ENCODE data around the gene TMSB4X.
A peak's percentile ranks its signal among the peaks of the same experiment; 100 is the strongest.
"Not testable (repeated sequence)": the region's sequence is repeated elsewhere in the genome, so short reads cannot be mapped to it uniquely, and the experiment has no call there.

TMSB4X gene

GRCh38 chrX:12976819-12977732 is 2.2 kb downstream of the TMSB4X start:
- not testable (repeated sequence) for H3K9me3 ChIP-seq (ENCODE audit: control insufficient read depth, insufficient read depth, low read length); H3K4me3 ChIP-seq (ENCODE audit: low read length); DNase-seq (ENCODE audit: low read depth, low spot score); H3K4me1 ChIP-seq (ENCODE audit: control insufficient read depth, insufficient read depth, low read length); H3K27me3 ChIP-seq (ENCODE audit: control insufficient read depth, insufficient read depth, low read length); H3K36me3 ChIP-seq (ENCODE audit: control insufficient read depth, insufficient read depth, low read length); H3K27ac ChIP-seq (ENCODE audit: low read length)
- WGBS (ENCODE audit: insufficient coverage, insufficient read length) = no CpG with 5 or more reads among the region's 12 CpGs

- Histone ChIP-seq H3K27me3 (ENCODE audit: control insufficient read depth, insufficient read depth, low read length) (no peaks in the 10 kb centered on the region), H3K9me3 (ENCODE audit: control insufficient read depth, insufficient read depth, low read length) (no peaks in the 10 kb centered on the region), H3K27ac (ENCODE audit: low read length) (no peak overlapping the region), H3K4me1 (ENCODE audit: control insufficient read depth, insufficient read depth, low read length) (no peaks in the 10 kb centered on the region), H3K4me3 (ENCODE audit: low read length) (no peak overlapping the region), H3K36me3 (ENCODE audit: control insufficient read depth, insufficient read depth, low read length) (no peaks in the 10 kb centered on the region)
- DNase-seq (ENCODE audit: low read depth, low spot score) = no peak
- no CpG with 5 or more reads among the region's 9 CpGs for WGBS (ENCODE audit: insufficient coverage, insufficient read length)
Observed at GRCh38 chrX:12977761-12978204, 2.9 kb downstream of the TMSB4X start.

GRCh38 chrX:12978205-12979025 is 3.5 kb downstream of the TMSB4X start:
- Histone ChIP-seq H3K4me1 (ENCODE audit: control insufficient read depth, insufficient read depth, low read length) (no peaks in the 10 kb centered on the region), H3K4me3 (ENCODE audit: low read length) (no peak overlapping the region), H3K27ac (ENCODE audit: low read length) (no peak overlapping the region), H3K27me3 (ENCODE audit: control insufficient read depth, insufficient read depth, low read length) (no peaks in the 10 kb centered on the region), H3K36me3 (ENCODE audit: control insufficient read depth, insufficient read depth, low read length) (no peaks in the 10 kb centered on the region), H3K9me3 (ENCODE audit: control insufficient read depth, insufficient read depth, low read length) (no peaks in the 10 kb centered on the region)
- peak; percentile 35 for DNase-seq (ENCODE audit: low read depth, low spot score)
- WGBS (ENCODE audit: insufficient coverage, insufficient read length) = no CpG with 5 or more reads among the region's 14 CpGs

GRCh38 chrX:12979026-12979607 is 4.2 kb downstream of the TMSB4X start:
- no peak overlapping the region for H3K27ac ChIP-seq (ENCODE audit: low read length)
- DNase-seq (ENCODE audit: low read depth, low spot score) = no peak
- WGBS (ENCODE audit: insufficient coverage, insufficient read length) = no CpG with 5 or more reads among the region's 4 CpGs
- no peaks in the 10 kb centered on the region for H3K36me3 ChIP-seq (ENCODE audit: control insufficient read depth, insufficient read depth, low read length)
- no peaks in the 10 kb centered on the region for H3K4me1 ChIP-seq (ENCODE audit: control insufficient read depth, insufficient read depth, low read length)
- H3K4me3 ChIP-seq (ENCODE audit: low read length) = no peak overlapping the region
- no peaks in the 10 kb centered on the region for H3K27me3 ChIP-seq (ENCODE audit: control insufficient read depth, insufficient read depth, low read length)
- no peaks in the 10 kb centered on the region for H3K9me3 ChIP-seq (ENCODE audit: control insufficient read depth, insufficient read depth, low read length)

GRCh38 chrX:12979616-12980015 is 4.7 kb downstream of the TMSB4X start:
- H3K4me3 ChIP-seq (ENCODE audit: low read length) = no peak overlapping the region
- no peaks in the 10 kb centered on the region for H3K27me3 ChIP-seq (ENCODE audit: control insufficient read depth, insufficient read depth, low read length)
- H3K36me3 ChIP-seq (ENCODE audit: control insufficient read depth, insufficient read depth, low read length) = no peaks in the 10 kb centered on the region
- WGBS (ENCODE audit: insufficient coverage, insufficient read length) = no CpG with 5 or more reads among the region's 6 CpGs
- no peaks in the 10 kb centered on the region for H3K4me1 ChIP-seq (ENCODE audit: control insufficient read depth, insufficient read depth, low read length)
- no peak overlapping the region for H3K27ac ChIP-seq (ENCODE audit: low read length)
- no peak for DNase-seq (ENCODE audit: low read depth, low spot score)
- no peaks in the 10 kb centered on the region for H3K9me3 ChIP-seq (ENCODE audit: control insufficient read depth, insufficient read depth, low read length)

GRCh38 chrX:12980039-12980438 is 5.1 kb downstream of the TMSB4X start:
- not testable (repeated sequence) for H3K27ac ChIP-seq (ENCODE audit: low read length); H3K4me3 ChIP-seq (ENCODE audit: low read length); H3K4me1 ChIP-seq (ENCODE audit: control insufficient read depth, insufficient read depth, low read length); H3K36me3 ChIP-seq (ENCODE audit: control insufficient read depth, insufficient read depth, low read length); DNase-seq (ENCODE audit: low read depth, low spot score); H3K27me3 ChIP-seq (ENCODE audit: control insufficient read depth, insufficient read depth, low read length); H3K9me3 ChIP-seq (ENCODE audit: control insufficient read depth, insufficient read depth, low read length)
- no CpG with 5 or more reads among the region's 9 CpGs for WGBS (ENCODE audit: insufficient coverage, insufficient read length)

- Histone ChIP-seq H3K9me3 (ENCODE audit: control insufficient read depth, insufficient read depth, low read length) (no peaks in the 10 kb centered on the region), H3K4me3 (ENCODE audit: low read length) (no peak overlapping the region), H3K27me3 (ENCODE audit: control insufficient read depth, insufficient read depth, low read length) (no peaks in the 10 kb centered on the region), H3K27ac (ENCODE audit: low read length) (no peak overlapping the region), H3K4me1 (ENCODE audit: control insufficient read depth, insufficient read depth, low read length) (no peaks in the 10 kb centered on the region), H3K36me3 (ENCODE audit: control insufficient read depth, insufficient read depth, low read length) (no peaks in the 10 kb centered on the region)
- WGBS (ENCODE audit: insufficient coverage, insufficient read length) = no CpG with 5 or more reads among the region's 3 CpGs
- DNase-seq (ENCODE audit: low read depth, low spot score) = no peak
Observed at GRCh38 chrX:12981880-12982279, 7.0 kb downstream of the TMSB4X start.

- Histone ChIP-seq H3K36me3 (ENCODE audit: control insufficient read depth, insufficient read depth, low read length) (no peaks in the 10 kb centered on the region), H3K4me1 (ENCODE audit: control insufficient read depth, insufficient read depth, low read length) (no peaks in the 10 kb centered on the region), H3K9me3 (ENCODE audit: control insufficient read depth, insufficient read depth, low read length) (no peaks in the 10 kb centered on the region), H3K4me3 (ENCODE audit: low read length) (no peak overlapping the region), H3K27ac (ENCODE audit: low read length) (no peak overlapping the region), H3K27me3 (ENCODE audit: control insufficient read depth, insufficient read depth, low read length) (no peaks in the 10 kb centered on the region)
- no peak for DNase-seq (ENCODE audit: low read depth, low spot score)
- no CpG with 5 or more reads among the region's 5 CpGs for WGBS (ENCODE audit: insufficient coverage, insufficient read length)
Observed at GRCh38 chrX:12984603-12985319, 9.9 kb downstream of the TMSB4X start.

GRCh38 chrX:12985331-12985730 is 10.4 kb downstream of the TMSB4X start:
- WGBS (ENCODE audit: insufficient coverage, insufficient read length) = no CpG with 5 or more reads among the region's 1 CpG
- no peaks in the 10 kb centered on the region for H3K36me3 ChIP-seq (ENCODE audit: control insufficient read depth, insufficient read depth, low read length)
- H3K27ac ChIP-seq (ENCODE audit: low read length) = no peak overlapping the region
- DNase-seq (ENCODE audit: low read depth, low spot score) = no peak
- no peaks in the 10 kb centered on the region for H3K27me3 ChIP-seq (ENCODE audit: control insufficient read depth, insufficient read depth, low read length)
- H3K9me3 ChIP-seq (ENCODE audit: control insufficient read depth, insufficient read depth, low read length) = no peaks in the 10 kb centered on the region
- no peaks in the 10 kb centered on the region; the same call in 1 of the 2 replicates for H3K4me1 ChIP-seq (ENCODE audit: control insufficient read depth, insufficient read depth, low read length)
- H3K4me3 ChIP-seq (ENCODE audit: low read length) = no peak overlapping the region
